Thoracic aorta endothelial cell (primary cell): ENCODE results near the gene BCL11A. TPM values are rescaled to one million over a fixed set of nuclear protein-coding genes. Genes with fewer than 3 reads are reported as not detected.

Experiments used
- total RNA-seq: library from RNA; depleted of rRNA; stranded (reverse); fragments of >200 nt; gene quantifications from 2 replicates; pipeline ENCODE4 v1.2.3, GENCODE V29; 2012

BCL11A gene
- total RNA-seq = 0.27 TPM in 1 of 2 replicates, not detected in the other

DNA sequence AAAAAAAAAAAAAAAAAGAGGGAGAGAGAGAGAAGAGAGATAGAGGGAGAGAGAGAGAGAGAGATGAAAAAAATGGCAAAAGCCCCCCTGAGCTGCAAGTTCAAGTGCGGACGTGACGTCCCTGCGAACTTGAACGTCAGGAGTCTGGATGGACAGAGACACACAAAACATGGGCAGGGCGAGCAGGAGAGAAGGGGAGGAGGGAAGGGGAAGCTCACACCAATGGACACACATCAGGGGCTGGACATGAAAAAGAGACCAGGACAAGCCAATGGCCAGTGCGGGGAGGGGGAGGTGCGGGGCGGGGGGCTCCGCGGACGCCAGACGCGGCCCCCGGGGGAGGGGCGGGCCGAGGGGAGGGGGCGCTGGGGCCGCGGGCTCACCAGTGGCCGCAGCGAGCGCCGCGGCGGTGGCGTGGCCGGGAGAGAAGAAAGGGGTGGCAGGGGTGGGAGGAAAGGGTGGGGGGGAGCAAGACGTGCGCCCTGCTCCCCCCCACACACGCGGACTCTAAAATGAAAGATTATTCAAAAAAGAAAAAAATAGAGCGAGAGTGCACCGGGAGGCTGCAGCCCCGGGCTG lies at the start of gene BCL11A:
BCL11A (minus strand) TSS at position 160 of the 579 bp plus-strand sequence. CDS start 384 bp downstream, outside the sequence.

Other genes with a start within 250 kb of the BCL11A start
- 23.8 and 25.7 TPM in 2 replicates for gene PAPOLG, start 202.6 kb upstream of the BCL11A start, total RNA-seq